VCaP (cell line): ENCODE measurements around the gene STK39.

Source experiments
- H3K27ac ChIP-seq: fragments of 450-650 bp; 2 replicates; pipeline ENCODE4 v1.5.1; 2017
- TF ChIP-seq, protein P1 (sequence below): fragments of 450-650 bp; conservative IDR thresholded peaks from 2 replicates; pipeline ENCODE4 v1.5.1; 2017; ENCODE audit warnings: mild to moderate bottlenecking, moderate library complexity

STK39 gene

DNA sequence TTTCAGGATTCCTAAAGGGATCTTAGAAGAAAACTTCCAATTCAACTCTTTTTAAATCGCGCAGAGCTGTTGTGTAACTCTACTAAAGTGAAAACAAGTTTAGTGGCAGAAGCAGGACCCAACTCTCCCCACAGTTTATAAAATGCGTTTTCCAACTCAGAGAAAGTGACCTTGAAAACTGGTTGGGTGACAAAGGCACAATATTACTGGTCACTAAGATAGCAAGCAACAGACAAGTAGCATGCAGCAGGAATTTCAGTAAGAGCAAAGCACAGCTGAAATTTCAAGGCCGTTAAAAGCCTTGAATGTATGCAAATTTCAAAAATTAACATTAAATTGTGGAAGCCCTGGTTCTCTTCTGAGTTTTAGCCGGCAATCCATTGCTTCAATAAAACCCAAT lies 66.9 kb downstream of the STK39 start:
- no peak overlapping the region for H3K27ac ChIP-seq
- TF ChIP-seq, protein P1, sequence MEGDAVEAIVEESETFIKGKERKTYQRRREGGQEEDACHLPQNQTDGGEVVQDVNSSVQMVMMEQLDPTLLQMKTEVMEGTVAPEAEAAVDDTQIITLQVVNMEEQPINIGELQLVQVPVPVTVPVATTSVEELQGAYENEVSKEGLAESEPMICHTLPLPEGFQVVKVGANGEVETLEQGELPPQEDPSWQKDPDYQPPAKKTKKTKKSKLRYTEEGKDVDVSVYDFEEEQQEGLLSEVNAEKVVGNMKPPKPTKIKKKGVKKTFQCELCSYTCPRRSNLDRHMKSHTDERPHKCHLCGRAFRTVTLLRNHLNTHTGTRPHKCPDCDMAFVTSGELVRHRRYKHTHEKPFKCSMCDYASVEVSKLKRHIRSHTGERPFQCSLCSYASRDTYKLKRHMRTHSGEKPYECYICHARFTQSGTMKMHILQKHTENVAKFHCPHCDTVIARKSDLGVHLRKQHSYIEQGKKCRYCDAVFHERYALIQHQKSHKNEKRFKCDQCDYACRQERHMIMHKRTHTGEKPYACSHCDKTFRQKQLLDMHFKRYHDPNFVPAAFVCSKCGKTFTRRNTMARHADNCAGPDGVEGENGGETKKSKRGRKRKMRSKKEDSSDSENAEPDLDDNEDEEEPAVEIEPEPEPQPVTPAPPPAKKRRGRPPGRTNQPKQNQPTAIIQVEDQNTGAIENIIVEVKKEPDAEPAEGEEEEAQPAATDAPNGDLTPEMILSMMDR: no peak

DNA sequence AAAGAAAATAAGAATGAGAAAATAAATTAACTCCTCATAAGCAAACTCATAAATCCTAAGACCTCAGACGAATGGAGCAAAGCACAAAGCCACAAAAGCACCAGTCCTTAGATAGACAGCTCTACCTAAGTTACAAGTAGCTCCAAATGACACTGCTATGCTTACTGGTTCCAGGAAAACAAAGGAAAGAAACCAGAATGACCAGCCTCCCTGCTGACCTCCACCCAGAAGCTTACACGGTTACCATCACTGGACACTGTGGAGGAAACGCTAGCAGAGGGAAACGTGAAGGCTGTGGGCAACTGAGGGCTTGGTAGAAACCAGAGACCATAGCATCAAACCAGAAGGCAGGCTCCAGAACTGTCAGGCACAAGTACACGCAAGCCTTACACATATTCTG lies 67.8 kb downstream of the STK39 start:
- TF ChIP-seq, protein P1: no peak
- no peak overlapping the region for H3K27ac ChIP-seq

DNA sequence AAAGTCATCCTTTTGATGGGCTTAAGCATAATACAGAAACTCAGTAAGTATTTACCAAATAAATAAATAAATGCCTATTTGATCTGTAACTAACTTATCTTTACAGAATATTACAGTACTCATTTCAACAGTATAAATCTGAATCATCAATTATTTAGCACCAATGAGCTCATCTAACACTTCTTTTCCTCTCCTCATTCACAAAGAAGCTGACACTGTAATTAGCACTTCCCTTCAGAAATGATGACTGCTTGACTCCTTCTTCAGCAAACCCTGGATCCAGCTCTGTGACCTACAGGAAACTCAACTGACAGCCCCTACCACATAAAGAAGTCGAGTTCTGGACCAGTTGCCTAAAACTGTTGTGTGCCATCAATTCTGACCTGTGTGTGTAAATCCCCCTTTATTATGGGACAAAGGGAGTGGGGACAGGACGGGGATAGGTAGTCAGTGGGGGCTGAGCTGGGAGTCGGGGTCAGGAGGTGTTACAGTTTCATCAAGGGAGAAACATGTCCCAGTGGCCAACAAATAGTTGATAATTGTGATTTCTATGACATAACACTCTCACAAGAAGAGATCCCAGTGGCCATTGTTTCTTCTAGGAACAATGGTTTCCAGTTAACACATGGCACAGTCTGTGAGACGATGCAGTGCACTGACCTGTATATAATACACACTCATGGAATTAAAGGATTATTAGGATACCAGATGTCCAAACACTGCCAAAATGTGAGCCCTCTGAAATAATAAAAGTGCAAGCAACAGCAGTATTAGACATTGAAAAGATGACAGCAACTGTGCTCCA lies 68.7 kb downstream of the STK39 start:
- no peak overlapping the region for H3K27ac ChIP-seq
- TF ChIP-seq, protein P1: no peak

DNA sequence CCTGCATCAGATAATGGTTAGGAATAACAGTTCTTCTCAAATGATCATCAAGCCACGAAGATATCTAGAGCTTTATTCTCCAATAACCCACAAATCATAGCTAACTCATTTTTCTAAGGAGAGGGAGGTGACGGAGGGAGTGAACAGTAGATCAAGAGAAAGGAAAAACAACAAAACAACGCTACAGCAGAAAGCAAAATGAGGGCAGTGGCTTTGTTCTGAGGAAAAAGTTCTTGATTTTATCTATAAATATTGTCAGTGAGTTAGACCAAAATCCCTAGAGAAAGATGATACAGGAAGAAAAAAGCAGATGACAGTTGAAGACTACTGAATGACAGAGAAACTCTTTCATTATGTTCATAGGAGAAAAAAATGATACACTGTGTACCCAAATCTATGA lies 71.0 kb downstream of the STK39 start:
- H3K27ac ChIP-seq: no peak overlapping the region

DNA sequence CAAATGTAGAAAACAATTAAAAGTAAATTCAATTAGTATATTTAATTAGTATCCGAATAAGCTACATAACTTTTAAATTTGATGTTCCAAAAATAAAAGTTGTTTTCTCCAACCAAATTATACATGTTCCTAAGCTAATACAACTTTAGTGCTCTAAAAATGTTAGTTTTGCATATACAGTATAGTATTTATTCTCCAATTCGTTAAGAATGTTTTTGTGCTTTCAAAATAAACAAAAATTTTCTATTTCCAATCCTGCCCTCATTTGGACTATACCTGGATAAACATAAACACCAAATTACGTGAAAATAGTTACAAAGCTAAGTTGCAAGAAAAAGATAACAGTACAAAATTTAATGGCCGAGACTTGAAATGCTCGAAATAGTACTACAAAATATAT lies 71.9 kb downstream of the STK39 start:
- TF ChIP-seq, protein P1: no peak
- H3K27ac ChIP-seq: no peak overlapping the region

More for the DNA sequence above, 71.0 kb downstream of the STK39 start:
- TF ChIP-seq, protein P1: no peak

DNA sequence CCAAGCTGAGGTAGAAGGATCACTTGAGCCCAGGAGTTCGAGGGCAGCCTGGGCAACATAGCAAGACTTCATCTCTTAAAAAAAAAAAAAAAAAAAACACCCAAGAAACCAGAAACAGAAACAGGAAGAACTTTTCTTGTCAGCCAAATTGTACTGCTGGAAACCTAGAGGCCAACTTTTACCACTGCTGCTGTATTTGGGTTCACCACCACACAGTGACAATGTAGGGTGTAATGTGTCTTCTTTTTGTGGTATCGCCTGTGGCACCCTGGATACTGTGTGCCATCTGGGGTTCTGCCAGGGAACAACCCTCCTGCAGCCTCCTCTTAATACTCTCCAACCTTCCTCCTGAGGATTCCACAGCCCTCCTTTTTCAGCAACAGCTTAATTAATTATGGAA lies 72.6 kb downstream of the STK39 start:
- no peak overlapping the region for H3K27ac ChIP-seq
- TF ChIP-seq, protein P1: no peak

DNA sequence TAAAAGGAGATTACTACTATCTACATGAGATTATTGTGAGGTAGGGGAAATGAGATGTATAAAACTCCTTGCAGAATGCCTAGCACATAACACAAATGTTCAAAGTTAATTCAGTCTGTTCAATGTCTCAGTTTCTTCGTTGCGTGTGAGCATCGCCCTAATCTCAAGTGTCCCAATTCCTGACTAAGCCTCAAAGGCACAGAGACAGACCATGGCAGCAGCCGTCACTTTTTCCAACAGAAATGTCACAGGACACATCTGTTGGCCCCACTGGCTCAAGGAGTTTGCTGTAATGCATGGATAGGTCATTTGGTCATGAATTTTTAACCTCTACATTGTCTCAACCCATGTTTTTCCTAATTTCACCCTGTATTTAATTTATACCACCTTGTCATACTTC lies 75.3 kb downstream of the STK39 start:
- H3K27ac ChIP-seq: no peak overlapping the region
- TF ChIP-seq, protein P1: no peak
